ENCODE results near the gene KRTAP2-2.

- TF ChIP-seq, protein P1, sequence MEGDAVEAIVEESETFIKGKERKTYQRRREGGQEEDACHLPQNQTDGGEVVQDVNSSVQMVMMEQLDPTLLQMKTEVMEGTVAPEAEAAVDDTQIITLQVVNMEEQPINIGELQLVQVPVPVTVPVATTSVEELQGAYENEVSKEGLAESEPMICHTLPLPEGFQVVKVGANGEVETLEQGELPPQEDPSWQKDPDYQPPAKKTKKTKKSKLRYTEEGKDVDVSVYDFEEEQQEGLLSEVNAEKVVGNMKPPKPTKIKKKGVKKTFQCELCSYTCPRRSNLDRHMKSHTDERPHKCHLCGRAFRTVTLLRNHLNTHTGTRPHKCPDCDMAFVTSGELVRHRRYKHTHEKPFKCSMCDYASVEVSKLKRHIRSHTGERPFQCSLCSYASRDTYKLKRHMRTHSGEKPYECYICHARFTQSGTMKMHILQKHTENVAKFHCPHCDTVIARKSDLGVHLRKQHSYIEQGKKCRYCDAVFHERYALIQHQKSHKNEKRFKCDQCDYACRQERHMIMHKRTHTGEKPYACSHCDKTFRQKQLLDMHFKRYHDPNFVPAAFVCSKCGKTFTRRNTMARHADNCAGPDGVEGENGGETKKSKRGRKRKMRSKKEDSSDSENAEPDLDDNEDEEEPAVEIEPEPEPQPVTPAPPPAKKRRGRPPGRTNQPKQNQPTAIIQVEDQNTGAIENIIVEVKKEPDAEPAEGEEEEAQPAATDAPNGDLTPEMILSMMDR (IDR thresholded peaks at IDR 0.05) = no peak
- TF ChIP-seq ZFX (IDR thresholded peaks at IDR 0.05; ENCODE audit: borderline replicate concordance) = no peak
Observed at GRCh38 chr17:41037853-41038350, 17.1 kb downstream of the KRTAP2-2 start.

All from 22Rv1 (cell line).